HEK293 (cell line): ENCODE measurements around the gene C3.

ENCODE experiments used
- ELK4 ChIP-seq: IDR thresholded peaks from 2 replicates; pipeline ENCODE4 v1.6.1; 2011; ENCODE audit warnings: mild to moderate bottlenecking, low read depth, low read length, borderline replicate concordance
- HOXA7 ChIP-seq: sonication (generic); formaldehyde crosslinking; IDR thresholded peaks from 2 replicates; pipeline ENCODE4 v1.8.1; 2022; ENCODE audit warnings: missing genetic modification reagents, borderline replicate concordance
- MZF1 ChIP-seq: fragments of 450-650 bp; formaldehyde crosslinking; IDR thresholded peaks from 2 replicates; pipeline ENCODE4 v1.5.1; 2017; ENCODE audit warnings: missing biosample characterization, missing genetic modification characterization, borderline replicate concordance
- OSR2 ChIP-seq: fragments of 450-650 bp; formaldehyde crosslinking; IDR thresholded peaks from 2 replicates; pipeline ENCODE4 v1.5.1; 2016; ENCODE audit warnings: missing biosample characterization, missing genetic modification characterization
- OVOL3 ChIP-seq: fragments of 450-650 bp; formaldehyde crosslinking; IDR thresholded peaks from 2 replicates; pipeline ENCODE4 v1.5.1; 2016; ENCODE audit warnings: missing biosample characterization, missing genetic modification characterization
- PRDM1 ChIP-seq: fragments of 450-650 bp; formaldehyde crosslinking; IDR thresholded peaks from 2 replicates; pipeline ENCODE4; 2016; ENCODE audit warnings: missing biosample characterization, missing genetic modification characterization
- SCRT2 ChIP-seq: fragments of 450-650 bp; formaldehyde crosslinking; IDR thresholded peaks from 2 replicates; pipeline ENCODE4 v1.5.1; 2016; ENCODE audit warnings: missing biosample characterization, missing genetic modification characterization
- SETDB1 ChIP-seq: IDR thresholded peaks from one replicate; pipeline ENCODE4 v1.6.1; 2017; ENCODE audit warnings: mild to moderate bottlenecking, low read length, moderate library complexity, mixed read lengths; ENCODE audit not compliant: insufficient read length
- TCF7L2 ChIP-seq: IDR thresholded peaks from 2 replicates; pipeline ENCODE4 v1.6.1; 2011; ENCODE audit warnings: low read depth, mild to moderate bottlenecking, inconsistent platforms, low read length, moderate library complexity, borderline replicate concordance
- ZBTB11 ChIP-seq: fragments of 450-650 bp; formaldehyde crosslinking; conservative IDR thresholded peaks from 2 replicates; pipeline ENCODE4 v1.5.1; 2016; ENCODE audit warnings: low read depth, missing biosample characterization, missing genetic modification characterization
- ZBTB49 ChIP-seq: fragments of 450-650 bp; formaldehyde crosslinking; IDR thresholded peaks from 2 replicates; pipeline ENCODE4 v1.5.1; 2016; ENCODE audit warnings: missing biosample characterization, missing genetic modification characterization, low read depth
- ZBTB7A ChIP-seq: fragments of 450-650 bp; formaldehyde crosslinking; IDR thresholded peaks from 2 replicates; pipeline ENCODE4 v1.5.1; 2016; ENCODE audit warnings: low read depth, missing biosample characterization, missing genetic modification characterization
- ZBTB8A ChIP-seq: fragments of 450-650 bp; formaldehyde crosslinking; IDR thresholded peaks from 2 replicates; pipeline ENCODE4 v1.5.1; 2016; ENCODE audit warnings: missing biosample characterization, missing genetic modification characterization
- ZFP3 ChIP-seq: fragments of 450-650 bp; formaldehyde crosslinking; IDR thresholded peaks from 2 replicates; pipeline ENCODE4 v1.5.1; 2016; ENCODE audit warnings: low read depth, missing biosample characterization, missing genetic modification characterization
- ZNF133 ChIP-seq: fragments of 450-650 bp; formaldehyde crosslinking; IDR thresholded peaks from 2 replicates; pipeline ENCODE4 v1.5.1; 2016; ENCODE audit warnings: missing biosample characterization, missing genetic modification characterization
- ZNF202 ChIP-seq: fragments of 450-650 bp; formaldehyde crosslinking; IDR thresholded peaks from 2 replicates; pipeline ENCODE4 v1.5.1; 2016; ENCODE audit warnings: missing biosample characterization, missing genetic modification characterization, borderline replicate concordance
- ZNF292 ChIP-seq: fragments of 450-650 bp; formaldehyde crosslinking; IDR thresholded peaks from 2 replicates; pipeline ENCODE4 v1.5.1; 2016; ENCODE audit warnings: low read depth, missing biosample characterization, missing genetic modification characterization, borderline replicate concordance
- ZNF311 ChIP-seq: fragments of 450-650 bp; formaldehyde crosslinking; IDR thresholded peaks from 2 replicates; pipeline ENCODE4 v1.5.1; 2017; ENCODE audit warnings: missing biosample characterization, missing genetic modification characterization, borderline replicate concordance
- ZNF37A ChIP-seq: fragments of 450-650 bp; IDR thresholded peaks from 2 replicates; pipeline ENCODE4 v1.5.1; 2018; ENCODE audit warnings: missing biosample characterization, missing genetic modification characterization
- ZNF398 ChIP-seq: fragments of 450-650 bp; formaldehyde crosslinking; IDR thresholded peaks from 2 replicates; pipeline ENCODE4 v1.5.1; 2017; ENCODE audit warnings: missing biosample characterization, missing genetic modification characterization
- ZNF433 ChIP-seq: fragments of 450-650 bp; formaldehyde crosslinking; IDR thresholded peaks from 2 replicates; pipeline ENCODE4 v1.5.1; 2016; ENCODE audit warnings: missing biosample characterization, missing genetic modification characterization, low read depth
- ZNF521 ChIP-seq: fragments of 450-650 bp; formaldehyde crosslinking; IDR thresholded peaks from 2 replicates; pipeline ENCODE4 v1.5.1; 2017; ENCODE audit warnings: missing biosample characterization, mild to moderate bottlenecking, missing genetic modification characterization
- ZNF621 ChIP-seq: fragments of 450-650 bp; formaldehyde crosslinking; IDR thresholded peaks from 2 replicates; pipeline ENCODE4 v1.5.1; 2017; ENCODE audit warnings: missing biosample characterization, missing genetic modification characterization
- ZNF623 ChIP-seq: fragments of 450-650 bp; formaldehyde crosslinking; IDR thresholded peaks from 2 replicates; pipeline ENCODE4 v1.5.1; 2016; ENCODE audit warnings: missing biosample characterization, missing genetic modification characterization
- ZNF654 ChIP-seq: fragments of 450-650 bp; formaldehyde crosslinking; IDR thresholded peaks from 2 replicates; pipeline ENCODE4 v1.5.1; 2016; ENCODE audit warnings: low read depth, missing biosample characterization, missing genetic modification characterization
- ZNF660 ChIP-seq: fragments of 450-650 bp; IDR thresholded peaks from 2 replicates; pipeline ENCODE4 v1.5.1; 2018; ENCODE audit warnings: missing biosample characterization, mild to moderate bottlenecking, missing genetic modification characterization
- ZNF692 ChIP-seq: fragments of 450-650 bp; formaldehyde crosslinking; IDR thresholded peaks from 2 replicates; pipeline ENCODE4 v1.5.1; 2016; ENCODE audit warnings: missing biosample characterization, missing genetic modification characterization
- ZSCAN18 ChIP-seq: fragments of 450-650 bp; formaldehyde crosslinking; IDR thresholded peaks from 2 replicates; pipeline ENCODE4 v1.5.1; 2016; ENCODE audit warnings: missing biosample characterization, missing genetic modification characterization
- ZSCAN23 ChIP-seq: fragments of 450-650 bp; formaldehyde crosslinking; IDR thresholded peaks from 2 replicates; pipeline ENCODE4 v1.5.1; 2016; ENCODE audit warnings: missing biosample characterization, missing genetic modification characterization

Gene C3

GRCh38 chr19:6737284-6737872, 16.9 kb upstream of the C3 start, which contains the start of gene GPR108 (continued):
- TF ChIP-seq ZFP3 (tag by site-specific recombination) (no peak), ZNF654 (tag by site-specific recombination) (no peak), ZNF311 (tag by site-specific recombination) (no peak), ZBTB49 (tag by site-specific recombination) (no peak), TCF7L2 (peak; percentile 72; the same call in 1 of the 2 replicates), HOXA7 (no peak), ZNF623 (0 out of 2 replicates have a peak, but pooled peaks have one; percentile 22), PRDM1 (tag by site-specific recombination) (no peak), ZSCAN18 (no peak), ZNF660 (peak; percentile 80; the same call in 1 of the 2 replicates), ZNF202 (tag by site-specific recombination) (no peak), ZNF292 (tag by site-specific recombination) (no peak), ZNF521 (tag by site-specific recombination) (no peak), ZNF37A (tag by site-specific recombination) (no peak), ZSCAN23 (tag by site-specific recombination) (peak; percentile 89), OSR2 (peak; percentile 73), ZNF133 (tag by site-specific recombination) (no peak), ZNF398 (peak; percentile 55; the same call in 1 of the 2 replicates), ZNF621 (tag by site-specific recombination) (no peak), ZNF692 (tag by site-specific recombination) (peak; percentile 98), ZNF433 (tag by site-specific recombination) (no peak), SCRT2 (tag by site-specific recombination) (no peak), SETDB1 (no peak), OVOL3 (tag by site-specific recombination) (no peak), ZBTB8A (tag by site-specific recombination) (0 out of 2 replicates have a peak, but pooled peaks have one; percentile 34), ZBTB7A (tag by site-specific recombination) (peak; percentile 99), MZF1 (no peak), ELK4 (peak; percentile 98), ZBTB11 (tag by site-specific recombination) (peak; percentile 93)
